ENCODE results near the gene C1orf105. TPM values are rescaled to one million over a fixed set of nuclear protein-coding genes. Genes with fewer than 3 reads are reported as not detected.
"Not testable (repeated sequence)": the region's sequence is repeated elsewhere in the genome, so short reads cannot be mapped to it uniquely, and the experiment has no call there.

Gene C1orf105
- total RNA-seq, 1 donor from 2014 or later, result not detected

GRCh38 chr1:172431204-172431603 is 10.7 kb downstream of the C1orf105 start:
- DNase-seq (ENCODE audit: low read depth), result no peak
- H3K4me3 ChIP-seq (ENCODE audit: low read depth, low read length), result no peak overlapping the region
- no peak for TF ChIP-seq CTCF (conservative IDR thresholded peaks at IDR 0.05; ENCODE audit: low read depth, low read length)

- no peak for DNase-seq (ENCODE audit: low read depth)
- no peak for TF ChIP-seq CTCF (conservative IDR thresholded peaks at IDR 0.05; ENCODE audit: low read depth, low read length)
- H3K4me3 ChIP-seq (ENCODE audit: low read depth, low read length), result no peak overlapping the region
These were observed 11.3 kb downstream of the C1orf105 start for GRCh38 chr1:172431721-172432192.

GRCh38 chr1:172437183-172437582 is 16.7 kb downstream of the C1orf105 start:
- not testable (repeated sequence) for DNase-seq (ENCODE audit: low read depth); H3K4me3 ChIP-seq (ENCODE audit: low read depth, low read length)

- no peak overlapping the region for H3K4me3 ChIP-seq (ENCODE audit: low read depth, low read length)
- DNase-seq (ENCODE audit: low read depth), result no peak
- no peak for TF ChIP-seq CTCF (conservative IDR thresholded peaks at IDR 0.05; ENCODE audit: low read depth, low read length)
These were observed 21.9 kb downstream of the C1orf105 start for GRCh38 chr1:172442404-172442803.

- no peak for TF ChIP-seq CTCF (conservative IDR thresholded peaks at IDR 0.05; ENCODE audit: low read depth, low read length)
- H3K4me3 ChIP-seq (ENCODE audit: low read depth, low read length), result peak overlapping the region; percentile 86
- no peak for DNase-seq (ENCODE audit: low read depth)
These were observed 22.5 kb downstream of the C1orf105 start for GRCh38 chr1:172442843-172443565.

GRCh38 chr1:172443666-172444453 is 23.4 kb downstream of the C1orf105 start, which contains the start of gene PIGC:
Gene PIGC (minus strand): TSS chr1:172444069. CDS start chr1:172442622, 1,447 bp downstream.
- DNase-seq (ENCODE audit: low read depth), result no peak
- H3K4me3 ChIP-seq (ENCODE audit: low read depth, low read length), result peak within 1 kb of the TSS; percentile 86
- TF ChIP-seq CTCF (conservative IDR thresholded peaks at IDR 0.05; ENCODE audit: low read depth, low read length), result peak; percentile 88

- no peak for DNase-seq (ENCODE audit: low read depth)
- H3K4me3 ChIP-seq (ENCODE audit: low read depth, low read length), result no peak overlapping the region
- no peak for TF ChIP-seq CTCF (conservative IDR thresholded peaks at IDR 0.05; ENCODE audit: low read depth, low read length)
These were observed 26.1 kb downstream of the C1orf105 start for GRCh38 chr1:172446547-172446946.
